GM12878 (cell line): ENCODE measurements around the gene ACVR2A.

Experiments
- ATF7 ChIP-seq: fragments of 450-650 bp; IDR thresholded peaks from 2 replicates; pipeline ENCODE4 v1.6.1; 2016; ENCODE audit warnings: low read depth, mild to moderate bottlenecking
- CEBPB ChIP-seq, 2 experiments: fragments of 150-350 bp in 1 of 2; IDR thresholded peaks; 2 replicates each; pipeline ENCODE4 v1.6.1; 2012 to 2014; ENCODE audit warnings: low read depth in 2 of 2, low read length in 2 of 2, borderline replicate concordance in 1 of 2, inconsistent platforms in 1 of 2
- SP1 ChIP-seq: IDR thresholded peaks from one replicate; pipeline ENCODE4 v1.6.1; 2011; ENCODE audit warnings: low read depth, low read length
- SPI1 ChIP-seq: IDR thresholded peaks from 2 replicates; pipeline ENCODE4 v1.6.1; 2011; ENCODE audit warnings: low read depth, mild to moderate bottlenecking, low read length, moderate library complexity, borderline replicate concordance; ENCODE audit not compliant: insufficient read depth

DNA sequence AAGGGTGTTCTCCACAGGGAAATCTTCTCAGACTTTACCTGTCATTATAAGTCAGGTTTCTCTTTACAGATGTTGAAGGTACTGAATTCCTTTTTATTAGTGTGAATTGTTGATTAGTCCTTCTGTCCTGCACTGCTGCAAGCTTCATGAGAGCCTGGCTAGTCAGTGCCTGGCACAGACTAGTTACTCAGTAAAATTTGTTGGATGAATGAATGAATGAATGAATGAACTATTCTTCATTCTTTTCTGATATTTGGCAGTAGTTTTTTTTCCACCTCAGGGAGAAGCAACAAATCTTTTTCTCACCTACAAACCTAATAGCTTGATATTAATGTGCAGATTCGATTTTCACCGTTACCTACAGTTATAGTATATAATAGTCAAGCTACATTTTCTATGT is 64.3 kb downstream of the ACVR2A start:
- TF ChIP-seq SPI1 (no peak), CEBPB (IDR thresholded peaks at IDR 0.05; ENCODE audit: borderline replicate concordance in 1 of 2, low read depth in 2 of 2, low read length in 2 of 2) (no peak), SP1 (no peak), ATF7 (no peak)
